HUES48 (cell line): ENCODE data around the gene FOXA2.

Experiments used
- H3K27ac ChIP-seq: one replicate; pipeline ENCODE4 v1.7.0; 2013; ENCODE audit warnings: low read depth, low read length, inconsistent platforms
- H3K27me3 ChIP-seq: 2 replicates; pipeline ENCODE4 v1.6.1; 2013; ENCODE audit warnings: mild to moderate bottlenecking, low read length; ENCODE audit not compliant: control insufficient read depth, insufficient read depth
- H3K36me3 ChIP-seq: 2 replicates; pipeline ENCODE4 v1.6.1; 2013; ENCODE audit warnings: low read length; ENCODE audit not compliant: control insufficient read depth, insufficient read depth
- H3K4me1 ChIP-seq: 2 replicates; pipeline ENCODE4 v1.6.1; 2013; ENCODE audit warnings: mild to moderate bottlenecking, low read length; ENCODE audit not compliant: control insufficient read depth, insufficient read depth
- H3K4me3 ChIP-seq: 2 replicates; pipeline ENCODE4 v1.5.1; 2013; ENCODE audit warnings: mild to moderate bottlenecking, low read depth, low read length
- H3K9ac ChIP-seq: 2 replicates; pipeline ENCODE4 v1.6.1; 2013; ENCODE audit warnings: mild to moderate bottlenecking, low read depth, low read length, moderate library complexity
- H3K9me3 ChIP-seq: 2 replicates; pipeline ENCODE4 v1.6.1; 2013; ENCODE audit warnings: low read length; ENCODE audit not compliant: control insufficient read depth, insufficient read depth

Gene FOXA2

GRCh38 chr20:22533823-22534751 is 50.3 kb downstream of the FOXA2 start:
- H3K27ac ChIP-seq = no peak overlapping the region
- H3K9me3 ChIP-seq = no peaks in the 10 kb centered on the region
- H3K9ac ChIP-seq = no peak overlapping the region

GRCh38 chr20:22532598-22532997 is 51.8 kb downstream of the FOXA2 start:
- H3K9ac ChIP-seq = no peak overlapping the region
- H3K36me3 ChIP-seq = no peaks in the 10 kb centered on the region
- H3K9me3 ChIP-seq = no peaks in the 10 kb centered on the region
- no peak overlapping the region for H3K4me3 ChIP-seq
- H3K4me1 ChIP-seq = peaks cover 16% of the 10 kb centered on the region
- no peak overlapping the region for H3K27ac ChIP-seq
- H3K27me3 ChIP-seq = no peaks in the 10 kb centered on the region

More at GRCh38 chr20:22533823-22534751, 50.3 kb downstream of the FOXA2 start:
- peaks cover 16% of the 10 kb centered on the region for H3K4me1 ChIP-seq
- H3K36me3 ChIP-seq = no peaks in the 10 kb centered on the region
- no peaks in the 10 kb centered on the region for H3K27me3 ChIP-seq
- no peak overlapping the region for H3K4me3 ChIP-seq

DNA sequence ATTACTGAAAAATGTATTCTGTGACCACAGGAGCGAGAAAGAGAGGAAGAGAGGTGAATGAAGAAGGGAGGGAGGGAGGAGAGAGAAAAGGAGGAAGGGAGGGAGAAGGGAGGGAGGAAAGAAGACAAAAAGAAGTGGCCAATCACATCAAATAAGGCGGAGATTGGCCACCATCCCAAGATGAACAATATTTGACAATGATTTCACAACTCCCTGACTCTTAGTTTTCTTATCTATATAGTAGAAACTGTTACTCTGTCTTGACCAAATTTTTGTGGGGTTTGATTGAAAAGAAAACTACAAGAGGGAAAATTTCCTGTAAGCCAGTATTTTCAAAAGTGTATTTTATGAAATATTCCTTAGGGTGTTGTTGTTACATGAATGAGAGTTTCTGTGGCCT is 52.6 kb downstream of the FOXA2 start:
- peaks cover 16% of the 10 kb centered on the region for H3K4me1 ChIP-seq
- H3K9me3 ChIP-seq = no peaks in the 10 kb centered on the region
- no peak overlapping the region for H3K4me3 ChIP-seq
- H3K27me3 ChIP-seq = no peaks in the 10 kb centered on the region; the same call in 1 of the 2 replicates
- H3K36me3 ChIP-seq = no peaks in the 10 kb centered on the region
- H3K27ac ChIP-seq = no peak overlapping the region
- no peak overlapping the region for H3K9ac ChIP-seq

- no peak overlapping the region for H3K27ac ChIP-seq
- H3K9ac ChIP-seq = no peak overlapping the region
- H3K36me3 ChIP-seq = no peaks in the 10 kb centered on the region
- H3K4me1 ChIP-seq = peaks cover 16% of the 10 kb centered on the region
- H3K9me3 ChIP-seq = no peaks in the 10 kb centered on the region
- no peak overlapping the region for H3K4me3 ChIP-seq
- no peaks in the 10 kb centered on the region; the same call in 1 of the 2 replicates for H3K27me3 ChIP-seq
Observed at GRCh38 chr20:22531056-22531615, 53.2 kb downstream of the FOXA2 start.
